Measurements from ENCODE around the gene CLK1.

DNA sequence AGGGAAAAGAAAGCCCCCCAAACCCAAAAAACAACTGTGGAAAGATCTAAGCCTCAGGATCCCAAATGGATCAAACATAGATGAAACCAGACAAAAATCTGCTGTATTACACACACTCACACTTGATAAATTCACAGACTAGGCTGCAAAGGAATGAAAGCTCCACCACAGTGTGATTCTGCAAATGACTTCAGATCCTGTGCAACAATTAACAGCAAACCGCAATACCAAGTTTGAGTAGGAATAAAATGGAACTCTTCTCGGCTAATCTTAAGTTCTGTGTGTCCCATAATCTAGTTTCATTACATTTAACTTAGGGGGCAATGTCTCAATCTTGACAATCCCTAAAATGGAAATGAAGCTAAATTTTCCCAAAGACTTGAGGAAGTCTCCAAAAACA is 11.9 kb downstream of the CLK1 start:
- TF ChIP-seq, protein P1, sequence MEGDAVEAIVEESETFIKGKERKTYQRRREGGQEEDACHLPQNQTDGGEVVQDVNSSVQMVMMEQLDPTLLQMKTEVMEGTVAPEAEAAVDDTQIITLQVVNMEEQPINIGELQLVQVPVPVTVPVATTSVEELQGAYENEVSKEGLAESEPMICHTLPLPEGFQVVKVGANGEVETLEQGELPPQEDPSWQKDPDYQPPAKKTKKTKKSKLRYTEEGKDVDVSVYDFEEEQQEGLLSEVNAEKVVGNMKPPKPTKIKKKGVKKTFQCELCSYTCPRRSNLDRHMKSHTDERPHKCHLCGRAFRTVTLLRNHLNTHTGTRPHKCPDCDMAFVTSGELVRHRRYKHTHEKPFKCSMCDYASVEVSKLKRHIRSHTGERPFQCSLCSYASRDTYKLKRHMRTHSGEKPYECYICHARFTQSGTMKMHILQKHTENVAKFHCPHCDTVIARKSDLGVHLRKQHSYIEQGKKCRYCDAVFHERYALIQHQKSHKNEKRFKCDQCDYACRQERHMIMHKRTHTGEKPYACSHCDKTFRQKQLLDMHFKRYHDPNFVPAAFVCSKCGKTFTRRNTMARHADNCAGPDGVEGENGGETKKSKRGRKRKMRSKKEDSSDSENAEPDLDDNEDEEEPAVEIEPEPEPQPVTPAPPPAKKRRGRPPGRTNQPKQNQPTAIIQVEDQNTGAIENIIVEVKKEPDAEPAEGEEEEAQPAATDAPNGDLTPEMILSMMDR (IDR thresholded peaks at IDR 0.05): no peak
- no peak for TF ChIP-seq POLR2A (IDR thresholded peaks at IDR 0.05)
